SK-N-SH (cell line): ENCODE data around the gene TBCC. TPM values are rescaled to one million over a fixed set of nuclear protein-coding genes. Genes with fewer than 3 reads are reported as not detected.

ENCODE experiments used
- CTCF ChIA-PET: fragments of 300-600, 350-600 bp; formaldehyde crosslinking; extraction: SDS; loops from one replicate; lab custom pipeline; 2021; lab: Yijun Ruan, JAX
- POLR2A ChIA-PET: fragments of 350-600 bp; sonication (Branson Sonifier 250); formaldehyde crosslinking; extraction: SDS; loops from one replicate; lab custom pipeline; 2020; ENCODE audit warnings: antibody characterized with exemption, inconsistent platforms; lab: Yijun Ruan, JAX
- DNase-seq: peaks from one replicate; pipeline ENCODE4 v3.0.0; 2012
- H2AFZ ChIP-seq: fragments of 200-600 bp; sonication (generic); 2 replicates; pipeline ENCODE4 v1.8.1; 2016; ENCODE audit warnings: antibody characterized with exemption, mild to moderate bottlenecking, low read depth
- H3F3A ChIP-seq: fragments of 200-600 bp; sonication (generic); replicated peaks from 2 replicates; pipeline ENCODE3; 2016; ENCODE audit warnings: antibody characterized with exemption, mild to moderate bottlenecking; ENCODE audit not compliant: insufficient read depth
- H3K27ac ChIP-seq, 2 experiments: fragments of 200-500 bp in 1 of 2; fragments of 200-600 bp in 1 of 2; sonication (Bioruptor generic) in 1 of 2; sonication (generic), shearing (Covaris generic) in 1 of 2; 2 replicates each; pipeline versions ENCODE4 v1.5.1 to v1.6.1; 2014 to 2016; ENCODE audit warnings: low read depth in 2 of 2, inconsistent platforms in 1 of 2, low read length in 1 of 2, mild to moderate bottlenecking in 1 of 2, mixed read lengths in 1 of 2
- H3K27me3 ChIP-seq: fragments of 200-600 bp; sonication (generic), shearing (Covaris generic); 2 replicates; pipeline ENCODE4 v1.6.1; 2016; ENCODE audit warnings: mixed run types; ENCODE audit not compliant: insufficient read depth
- H3K36me3 ChIP-seq, 2 experiments: fragments of 200-500 bp in 1 of 2; fragments of 200-600 bp in 1 of 2; sonication (Bioruptor generic) in 1 of 2; sonication (generic) in 1 of 2; replicated peaks in 1 of 2; 2 replicates each; pipeline versions ENCODE3 to v1.5.1; 2014 to 2016; ENCODE audit warnings: low read length in 1 of 2, mild to moderate bottlenecking in 1 of 2; ENCODE audit not compliant: insufficient read depth in 2 of 2, control insufficient read depth in 1 of 2
- H3K4me1 ChIP-seq, 2 experiments: fragments of 200-500 bp in 1 of 2; fragments of 200-600 bp in 1 of 2; sonication (Bioruptor generic) in 1 of 2; sonication (generic), shearing (Covaris generic) in 1 of 2; 2 replicates each; pipeline versions ENCODE4 v1.5.1 to v1.6.1; 2014 to 2016; ENCODE audit warnings: low read depth in 1 of 2, low read length in 1 of 2, mixed run types in 1 of 2; ENCODE audit not compliant: insufficient read depth in 2 of 2, control insufficient read depth in 1 of 2
- H3K4me2 ChIP-seq: fragments of 200-600 bp; sonication (generic), shearing (Covaris generic); 2 replicates; pipeline ENCODE4 v1.6.1; 2017; ENCODE audit warnings: mixed run types
- H3K4me3 ChIP-seq, 2 experiments: fragments of 200-500 bp in 1 of 2; fragments of 200-600 bp in 1 of 2; sonication (Bioruptor generic) in 1 of 2; sonication (generic), shearing (Covaris generic) in 1 of 2; 2 replicates each; pipeline versions ENCODE4 v1.5.1 to v1.8.1; 2014 to 2016; ENCODE audit warnings: low read depth in 2 of 2, inconsistent platforms in 1 of 2, low read length in 1 of 2, mild to moderate bottlenecking in 1 of 2, mixed read lengths in 1 of 2, moderate library complexity in 1 of 2
- H3K79me2 ChIP-seq: fragments of 200-600 bp; sonication (generic); 2 replicates; pipeline ENCODE4 v1.8.1; 2017; ENCODE audit warnings: mild to moderate bottlenecking; ENCODE audit not compliant: insufficient read depth
- H3K9ac ChIP-seq: fragments of 200-600 bp; sonication (generic); 2 replicates; pipeline ENCODE4 v1.6.1; 2017; ENCODE audit warnings: mixed run types
- H3K9me2 ChIP-seq: fragments of 200-600 bp; sonication (generic); 2 replicates; pipeline ENCODE4 v1.6.1; 2017; ENCODE audit warnings: mixed run types
- H3K9me3 ChIP-seq: fragments of 200-600 bp; sonication (generic); 2 replicates; pipeline ENCODE4 v1.6.1; 2017; ENCODE audit warnings: mixed run types, mild to moderate bottlenecking, moderate library complexity
- H4K20me1 ChIP-seq: fragments of 200-600 bp; sonication (generic); 2 replicates; pipeline ENCODE4 v1.6.1; 2017; ENCODE audit warnings: mild to moderate bottlenecking, mixed run types; ENCODE audit not compliant: insufficient read depth
- CHD2 ChIP-seq: fragments of 150-350 bp; IDR thresholded peaks from 2 replicates; pipeline ENCODE4 v1.6.1; 2018; ENCODE audit warnings: low read length; ENCODE audit not compliant: partially characterized antibody
- CTCF ChIP-seq: fragments of 200-600 bp; sonication (generic); IDR thresholded peaks from 2 replicates; pipeline ENCODE4 v1.6.1; 2017; ENCODE audit warnings: antibody characterized with exemption, mild to moderate bottlenecking, moderate library complexity
- ELF1 ChIP-seq: IDR thresholded peaks from 2 replicates; pipeline ENCODE4 v1.4.0; 2012
- EP300 ChIP-seq, 2 experiments: IDR thresholded peaks; 2 replicates each; pipeline versions ENCODE4 v1.4.0 to v1.6.1; 2012; ENCODE audit warnings: borderline replicate concordance in 1 of 2, low read depth in 1 of 2, low read length in 1 of 2
- FOXM1 ChIP-seq: IDR thresholded peaks from 2 replicates; pipeline ENCODE4 v1.4.0; 2012; ENCODE audit warnings: low read depth, mild to moderate bottlenecking
- GABPA ChIP-seq: IDR thresholded peaks from 2 replicates; pipeline ENCODE4 v1.4.0; 2012; ENCODE audit warnings: low read depth, mild to moderate bottlenecking
- GATA2 ChIP-seq: sonication (generic); formaldehyde crosslinking; IDR thresholded peaks from 2 replicates; pipeline ENCODE4 v1.5.0; 2020; ENCODE audit warnings: mild to moderate bottlenecking, missing genetic modification reagents
- IRF3 ChIP-seq: fragments of 150-350 bp; IDR thresholded peaks from 2 replicates; pipeline ENCODE4 v1.6.1; 2016; ENCODE audit warnings: mild to moderate bottlenecking, low read depth, low read length
- JUND ChIP-seq: IDR thresholded peaks from 2 replicates; pipeline ENCODE4 v1.4.0; 2012
- MAX ChIP-seq: IDR thresholded peaks from 2 replicates; pipeline ENCODE4 v1.4.0; 2012; ENCODE audit warnings: low read depth
- MXI1 ChIP-seq: IDR thresholded peaks from 2 replicates; pipeline ENCODE4 v1.6.1; 2012; ENCODE audit warnings: mild to moderate bottlenecking, low read depth, low read length, improper control_type of control experiment
- NFIC ChIP-seq: IDR thresholded peaks from 2 replicates; pipeline ENCODE4 v1.4.0; 2012; ENCODE audit warnings: borderline replicate concordance
- NRF1 ChIP-seq: IDR thresholded peaks from 2 replicates; pipeline ENCODE4 v1.6.1; 2012; ENCODE audit warnings: low read depth, mild to moderate bottlenecking, low read length
- RAD21 ChIP-seq: IDR thresholded peaks from 2 replicates; pipeline ENCODE4 v1.6.1; 2012; ENCODE audit warnings: mild to moderate bottlenecking, low read length
- RXRA ChIP-seq: IDR thresholded peaks from 2 replicates; pipeline ENCODE4 v1.4.0; 2012; ENCODE audit warnings: low read depth, mild to moderate bottlenecking, borderline replicate concordance
- SIN3A ChIP-seq: IDR thresholded peaks from 2 replicates; pipeline ENCODE4 v1.6.1; 2012; ENCODE audit warnings: low read depth, mild to moderate bottlenecking, low read length, moderate library complexity, borderline replicate concordance
- SMC3 ChIP-seq: IDR thresholded peaks from 2 replicates; pipeline ENCODE4 v1.6.1; 2012; ENCODE audit warnings: low read depth, low read length, improper control_type of control experiment
- TAF1 ChIP-seq: IDR thresholded peaks from 2 replicates; pipeline ENCODE4 v1.6.1; 2012; ENCODE audit warnings: low read depth, mild to moderate bottlenecking, low read length, moderate library complexity, borderline replicate concordance
- TCF12 ChIP-seq: IDR thresholded peaks from 2 replicates; pipeline ENCODE4 v1.4.0; 2012
- USF2 ChIP-seq: fragments of 150-350 bp; IDR thresholded peaks from 2 replicates; pipeline ENCODE4 v1.6.1; 2017; ENCODE audit warnings: antibody characterized with exemption, low read length, low read depth, borderline replicate concordance
- WGBS: methylation state at CpG from one replicate; pipeline ENCODE4 v1.1.6; 2017; ENCODE audit warnings: low lambda C conversion rate; 5-methylcytosine and 5-hydroxymethylcytosine counted together
- polyA plus RNA-seq, 3 experiments: library from polyadenylated mRNA; depleted of rRNA; stranded (reverse); fragments of >200 nt; gene quantifications; 2 replicates each; pipeline ENCODE4 v1.2.3, GENCODE V29; 2012

TBCC gene
- polyA plus RNA-seq, 1 of the 3 experiments (the other 2 are of a cell fraction), result 18.2 TPM

- Histone ChIP-seq H3K9ac (no peak overlapping the region; the same call in 1 of the 2 replicates), H3K4me1 (peaks cover 0 to 7% of the 10 kb centered on the region in 2 experiments; a peak in 1 of 4 replicates), H3K4me3 (peak overlapping the region in 1 of 2 experiments; percentile 10; a peak in 1 of 4 replicates), H2AFZ (peak overlapping the region; percentile 77), H3K27ac (peak overlapping the region; percentile 4 to 49; a peak in 2 of 4 replicates), H3K9me2 (no peaks in the 10 kb centered on the region), H3K27me3 (no peaks in the 10 kb centered on the region), H3F3A (no peaks in the 10 kb centered on the region)
- DNase-seq, result peak; percentile 86
- POLR2A ChIA-PET, result interaction anchor here (1.3 to 2.0 kb wide), 2 partner anchors 20 to 153 kb away, joined by 3 to 5 read pairs; partner anchors contain the start of gene RPL7L1
- CTCF ChIA-PET, result interaction anchor here (0.7 to 4.0 kb wide), 34 partner anchors 8 to 364 kb away, joined by 3 to 58 read pairs (median 6); partner anchors contain the start of gene UBR2
- no peak for TF ChIP-seq TAF1
- TF ChIP-seq GATA2 (CRISPR knock-in tag), result no peak
- peak; percentile 28; the same call in 1 of the 2 replicates for TF ChIP-seq MXI1
- peak; percentile 87 for TF ChIP-seq RXRA
- peak; percentile 87 for TF ChIP-seq SMC3
- TF ChIP-seq SIN3A, result 0 out of 2 replicates have a peak, but pooled peaks have one; percentile 37
- TF ChIP-seq FOXM1, result no peak
- TF ChIP-seq CTCF, result peak; percentile 92
- TF ChIP-seq RAD21, result peak; percentile 92
- TF ChIP-seq, all 33 proteins: peak for 6
- H3K9me3 ChIP-seq, result no peaks in the 10 kb centered on the region
- no peaks in the 10 kb centered on the region for H4K20me1 ChIP-seq
- no peaks in the 10 kb centered on the region for H3K36me3 ChIP-seq
- peak overlapping the region; percentile 51 for H3K4me2 ChIP-seq
- WGBS, result 26% methylated on average over 14 of the region's 14 CpGs
- H3K79me2 ChIP-seq, result no peaks in the 10 kb centered on the region
These were observed 19.3 kb downstream of the TBCC start for GRCh38 chr6:42726485-42727086.

- Histone ChIP-seq H3K27me3 (no peaks in the 10 kb centered on the region), H4K20me1 (no peaks in the 10 kb centered on the region), H3K27ac (peak overlapping the region; percentile 4 to 49; a peak in 2 of 4 replicates), H3K9me3 (no peaks in the 10 kb centered on the region), H3K4me2 (peak overlapping the region; percentile 51), H3K36me3 (no peaks in the 10 kb centered on the region), H3K9ac (no peak overlapping the region; the same call in 1 of the 2 replicates), H3K79me2 (no peaks in the 10 kb centered on the region), H3K4me1 (peaks cover 0 to 7% of the 10 kb centered on the region in 2 experiments; a peak in 1 of 4 replicates), H2AFZ (peak overlapping the region; percentile 76), H3K4me3 (peak overlapping the region in 1 of 2 experiments; percentile 10; a peak in 1 of 4 replicates), H3F3A (no peaks in the 10 kb centered on the region), H3K9me2 (no peaks in the 10 kb centered on the region)
- ChIA-PET POLR2A (interaction anchor here (1.3 to 2.0 kb wide), 2 partner anchors 21 to 153 kb away, joined by 3 to 5 read pairs; partner anchors contain the start of gene RPL7L1), CTCF (interaction anchor here (0.7 to 4.0 kb wide), 32 partner anchors 8 to 364 kb away, joined by 3 to 58 read pairs (median 5); partner anchors contain the start of gene UBR2)
- no peak for DNase-seq
- TF ChIP-seq MAX, result no peak
- no peak for TF ChIP-seq CHD2
- TF ChIP-seq MXI1, result no peak
- no peak for TF ChIP-seq SMC3
- no peak for TF ChIP-seq JUND
- TF ChIP-seq TCF12, result no peak
- TF ChIP-seq IRF3, result no peak
- TF ChIP-seq EP300 (IDR thresholded peaks at IDR 0.05; ENCODE audit: borderline replicate concordance in 1 of 2, low read depth in 1 of 2, low read length in 1 of 2), result no peak
- no peak for TF ChIP-seq CTCF
- TF ChIP-seq NFIC, result no peak
- TF ChIP-seq GABPA, result no peak
- TF ChIP-seq USF2, result no peak
- TF ChIP-seq FOXM1, result no peak
- no peak for TF ChIP-seq ELF1
- no peak for TF ChIP-seq NRF1
These were observed 19.9 kb downstream of the TBCC start for GRCh38 chr6:42726026-42726425.
